NCI-H1417 (cell line): Measurements from ENCODE around the gene LAYN.

Experiments
- DNase-seq, 3 experiments: peaks; one replicate each; lab custom pipeline; 2025; lab: John Stamatoyannopoulos, UW

LAYN gene

DNA sequence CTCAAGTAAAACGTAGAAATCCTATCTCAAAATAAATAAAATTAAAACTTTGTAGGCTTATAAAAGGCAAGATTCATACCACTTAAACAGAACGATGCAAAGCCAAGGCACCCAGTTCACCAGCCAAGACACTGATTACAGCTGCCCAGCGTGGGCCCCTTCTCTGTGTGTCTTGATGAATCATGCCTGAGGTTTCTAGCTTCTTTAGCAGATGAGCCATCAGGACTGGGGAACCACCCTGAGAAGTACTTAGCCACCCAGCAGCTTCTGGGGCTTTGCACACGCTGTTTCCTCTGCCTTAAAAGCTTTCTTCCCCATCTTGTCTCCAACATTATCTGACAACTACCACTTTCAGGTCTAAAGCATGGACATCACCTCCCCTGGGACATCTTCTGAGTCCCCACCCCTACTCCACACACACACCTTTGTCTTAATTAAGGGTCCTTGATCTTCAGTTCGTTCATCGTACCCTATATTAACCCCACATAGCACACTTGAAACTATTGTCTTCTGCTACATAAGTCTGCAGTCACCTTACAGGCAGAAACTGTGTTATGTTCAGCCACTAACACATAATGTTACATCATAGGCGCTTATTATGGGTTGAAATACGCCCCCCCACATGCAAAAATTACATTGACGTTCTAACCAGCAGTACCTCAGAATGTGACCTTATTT lies 8.7 kb upstream of the LAYN start:
- no peak for DNase-seq

DNA sequence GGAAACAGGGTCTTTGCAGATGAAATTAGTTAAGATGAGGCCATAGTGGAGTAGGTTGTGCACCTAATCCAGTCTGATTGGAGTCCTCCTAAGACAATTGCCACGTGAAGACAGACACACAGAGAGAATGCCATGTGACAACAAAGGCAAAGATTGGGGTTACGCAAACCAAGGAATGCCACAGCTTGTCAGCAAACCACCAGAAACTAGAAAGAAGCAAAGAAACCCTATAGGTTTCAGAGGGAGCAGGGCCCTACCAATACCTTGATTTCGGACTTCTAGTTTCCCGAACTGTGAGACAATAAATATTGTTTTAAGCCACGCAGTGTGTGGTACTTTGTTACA lies 8.2 kb upstream of the LAYN start:
- no peak for DNase-seq

- DNase-seq, result no peak
These were observed 5.2 kb upstream of the LAYN start for GRCh38 chr11:111535281-111535680.

DNA sequence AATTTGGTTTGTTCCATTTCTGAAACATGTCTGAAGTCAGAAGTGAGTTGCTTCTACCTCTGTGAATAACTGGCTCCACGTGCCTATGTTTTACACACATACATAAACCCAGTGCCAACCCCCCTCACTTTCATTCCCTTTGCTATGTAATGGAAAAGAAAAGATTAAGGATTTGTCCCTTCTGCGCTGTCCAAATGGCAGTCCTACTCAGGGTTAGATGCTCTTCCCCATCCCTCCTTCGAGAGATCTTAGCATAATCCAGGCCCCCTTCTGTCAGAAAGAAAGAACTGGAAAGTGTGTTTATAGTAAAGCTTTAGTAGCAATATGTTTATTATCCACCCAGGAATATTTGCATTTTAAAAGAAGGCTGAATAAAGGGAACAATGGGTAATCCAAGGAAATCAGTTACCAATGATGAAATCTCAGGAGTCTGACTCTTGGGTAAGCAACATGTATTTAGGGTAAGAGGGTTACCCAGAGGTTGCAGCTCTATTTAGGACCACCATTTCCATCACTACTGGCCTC lies 3.1 kb upstream of the LAYN start:
- no peak for DNase-seq

- no peak for DNase-seq
These were observed 2.0 kb upstream of the LAYN start for GRCh38 chr11:111538407-111539114.

DNA sequence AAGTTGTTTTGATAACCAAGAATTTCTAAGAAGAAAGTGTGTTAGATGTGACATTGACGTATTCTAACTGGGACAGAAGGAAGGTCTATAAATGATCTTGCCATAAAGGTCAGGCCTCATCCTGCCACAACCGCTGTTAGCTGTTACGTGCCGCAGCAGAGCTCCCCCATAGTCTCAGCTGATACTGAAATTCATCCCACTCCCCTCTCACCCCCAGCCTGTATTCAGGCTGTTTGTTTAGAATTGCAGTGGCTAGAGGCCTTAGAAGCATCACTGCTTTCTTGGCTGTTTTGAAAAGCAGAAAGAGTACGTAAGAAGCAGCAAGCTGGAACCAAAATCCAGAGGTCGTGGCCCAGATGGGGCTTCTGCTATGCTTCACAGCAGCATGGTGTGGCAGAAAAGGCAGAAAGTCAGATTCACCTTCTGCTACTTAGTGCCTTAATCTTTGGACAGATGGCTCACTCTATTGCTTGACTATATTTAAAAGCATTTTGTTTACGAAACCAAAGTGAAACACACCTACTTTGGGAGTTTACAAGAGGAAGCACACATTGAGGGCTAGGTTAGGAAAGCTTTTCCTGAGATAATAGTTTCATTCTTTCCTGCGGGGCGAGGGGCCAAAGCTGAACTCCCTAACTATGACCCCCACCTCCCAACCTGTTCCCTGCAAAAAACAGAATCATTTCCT lies 950 bp upstream of the LAYN start:
- no peak for DNase-seq

- DNase-seq, result no peak
These were observed 375 bp downstream of the LAYN start for GRCh38 chr11:111540937-111541253.

DNA sequence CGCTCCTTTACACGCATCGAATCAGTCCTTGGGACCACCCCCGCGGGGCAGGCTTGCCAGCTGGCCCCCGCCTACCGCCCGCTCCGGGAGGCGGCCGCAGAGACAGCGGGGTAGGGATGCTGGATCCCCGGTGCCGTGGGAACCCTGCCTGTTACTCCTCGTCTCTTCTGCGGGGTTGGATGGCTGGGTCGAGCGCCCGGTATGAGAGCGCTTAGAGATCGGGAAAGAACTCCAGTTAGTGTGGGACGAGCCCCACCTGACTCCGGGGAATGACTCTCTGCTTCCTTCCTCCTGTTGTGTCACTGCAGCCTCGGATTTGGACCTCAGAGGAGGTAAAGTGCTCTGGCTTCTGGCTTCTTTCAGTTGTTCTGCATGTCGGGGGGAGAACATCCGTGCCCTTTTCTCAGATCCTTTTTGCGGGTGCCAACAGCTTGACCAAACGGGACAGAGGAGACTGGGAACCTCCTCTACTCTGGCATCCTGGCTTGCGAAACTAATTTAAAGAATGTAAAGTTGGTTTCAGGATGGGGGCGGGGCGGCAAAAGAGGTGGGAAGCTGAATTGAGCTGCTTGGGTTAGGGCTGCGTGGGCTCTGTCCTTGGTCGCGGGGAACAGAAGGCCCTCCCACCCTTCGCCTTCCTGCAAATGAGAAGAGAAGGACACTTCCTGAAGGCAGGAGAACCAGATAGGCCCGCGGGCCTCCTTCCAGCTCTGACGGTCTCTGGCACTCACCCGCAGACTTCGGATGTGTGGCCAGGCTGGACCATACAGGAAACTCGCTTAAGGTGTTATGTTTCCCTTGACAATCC lies 938 bp downstream of the LAYN start:
- DNase-seq, result no peak

GRCh38 chr11:111542606-111543275 lies 2.2 kb downstream of the LAYN start:
- DNase-seq, result no peak

DNA sequence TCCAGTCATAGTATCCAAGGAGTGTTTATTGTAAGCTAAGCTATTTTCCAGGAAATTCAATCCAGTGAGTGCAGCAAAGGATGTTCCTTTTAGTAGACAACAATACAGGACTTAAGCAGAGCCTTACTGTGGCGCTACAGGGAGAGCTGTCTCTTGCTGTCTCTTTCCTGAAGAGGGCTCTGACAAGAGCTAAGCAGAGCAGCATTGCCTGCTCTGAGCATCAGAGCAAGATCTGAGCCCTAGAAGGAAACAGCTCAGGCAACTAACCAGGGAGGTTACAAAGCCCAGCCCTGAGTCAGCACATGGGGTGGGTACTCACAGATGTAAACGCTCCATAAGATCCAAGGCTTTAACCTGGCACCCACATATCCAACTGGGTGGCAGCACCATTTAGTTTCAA lies 8.0 kb downstream of the LAYN start:
- no peak for DNase-seq

DNA sequence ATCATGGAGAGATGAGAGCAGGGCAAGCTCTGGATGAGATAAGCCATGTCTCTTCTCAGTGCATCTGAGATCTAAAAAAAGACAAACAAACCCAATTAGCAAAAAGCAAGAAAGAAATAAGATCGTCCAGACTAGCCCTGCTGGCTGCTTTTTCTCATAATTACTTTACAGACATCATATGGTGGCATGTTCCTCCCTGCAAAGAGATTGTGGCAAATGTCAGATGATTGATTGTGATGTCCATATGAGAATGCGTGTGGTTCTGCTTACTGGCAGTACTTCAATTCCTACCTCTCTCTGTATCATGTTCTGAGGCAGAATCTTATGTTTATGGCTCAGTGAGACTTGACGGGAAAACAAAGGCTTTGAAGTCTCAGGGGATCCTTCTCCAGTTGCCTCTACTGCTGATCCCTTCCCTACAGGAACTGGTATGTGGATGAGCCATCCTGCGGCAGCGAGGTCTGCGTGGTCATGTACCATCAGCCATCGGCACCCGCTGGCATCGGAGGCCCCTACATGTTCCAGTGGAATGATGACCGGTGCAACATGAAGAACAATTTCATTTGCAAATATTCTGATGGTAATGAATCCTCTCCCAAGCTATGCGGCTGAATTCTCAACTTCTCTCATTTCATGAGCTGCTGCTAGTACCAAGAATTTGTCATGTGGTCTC lies 8.8 kb downstream of the LAYN start:
- peak in 1 of 3 experiments; percentile 25 for DNase-seq

GRCh38 chr11:111549869-111550203 lies 9.3 kb downstream of the LAYN start:
- no peak for DNase-seq

GRCh38 chr11:111550258-111550657 lies 9.7 kb downstream of the LAYN start:
- DNase-seq, result no peak

GRCh38 chr11:111554532-111554931 lies 14.0 kb downstream of the LAYN start:
- DNase-seq, result no peak

GRCh38 chr11:111555255-111555654 lies 14.7 kb downstream of the LAYN start:
- no peak for DNase-seq

DNA sequence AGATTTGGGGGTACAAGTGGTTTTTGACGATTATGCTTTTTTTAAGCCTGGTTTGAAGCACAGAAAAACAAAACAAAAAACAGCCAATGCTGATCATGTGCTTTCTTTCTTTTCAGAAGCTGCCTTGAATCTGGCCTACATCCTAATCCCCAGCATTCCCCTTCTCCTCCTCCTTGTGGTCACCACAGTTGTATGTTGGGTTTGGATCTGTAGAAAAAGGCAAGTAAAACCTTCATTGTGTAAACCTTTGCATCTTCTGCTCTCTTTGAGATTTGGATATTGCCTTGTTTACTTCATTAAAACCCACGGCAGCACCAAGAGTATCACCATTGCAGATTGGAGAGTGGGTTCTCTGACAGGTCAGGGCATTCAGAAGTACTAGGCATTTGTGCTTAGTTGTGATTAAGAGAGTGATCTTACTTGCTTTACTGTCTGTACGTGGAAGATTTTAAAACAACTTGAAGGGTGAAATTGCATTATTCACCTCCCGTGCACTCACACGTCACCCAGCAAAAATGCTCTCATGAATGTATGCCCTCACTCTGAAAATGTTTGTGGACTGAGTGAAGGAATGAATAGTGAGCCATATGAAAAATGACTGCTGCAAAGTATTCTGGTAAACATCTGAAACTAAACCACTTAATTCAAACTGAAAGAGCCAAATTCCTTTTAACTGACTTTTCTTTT lies 17.0 kb downstream of the LAYN start:
- DNase-seq, result no peak

- no peak for DNase-seq
These were observed 19.4 kb downstream of the LAYN start for GRCh38 chr11:111559800-111560464.

DNA sequence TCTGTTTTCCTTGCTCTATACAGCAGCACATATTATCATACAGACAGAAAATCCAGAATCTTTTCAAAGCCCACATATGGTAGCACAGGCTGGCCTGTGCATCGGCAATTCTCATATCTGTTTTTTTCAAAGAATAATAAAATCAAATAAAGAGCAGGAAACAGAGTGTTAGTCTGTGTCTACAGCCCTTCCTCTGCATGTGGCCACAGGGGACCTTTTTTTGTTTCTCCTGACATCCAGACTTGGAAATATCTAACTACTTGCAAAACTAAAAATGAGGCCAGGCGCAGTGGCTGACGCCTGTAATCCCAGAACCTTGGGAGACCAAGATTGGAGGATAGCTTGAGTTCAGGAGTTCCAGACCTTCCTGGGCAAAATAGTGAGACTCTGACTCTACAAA lies 20.3 kb downstream of the LAYN start:
- DNase-seq, result no peak

GRCh38 chr11:111561306-111561705 lies 20.8 kb downstream of the LAYN start:
- no peak for DNase-seq

- DNase-seq, result no peak
These were observed 21.3 kb downstream of the LAYN start for GRCh38 chr11:111561791-111562325.
